ENCODE results near the gene PHF14. TPM values are rescaled to one million over a fixed set of nuclear protein-coding genes. Genes with fewer than 3 reads are reported as not detected.
A peak's percentile ranks its signal among the peaks of the same experiment; 100 is the strongest.
"Not testable (repeated sequence)": the region's sequence is repeated elsewhere in the genome, so short reads cannot be mapped to it uniquely, and the experiment has no call there.

Gene PHF14, protein sequence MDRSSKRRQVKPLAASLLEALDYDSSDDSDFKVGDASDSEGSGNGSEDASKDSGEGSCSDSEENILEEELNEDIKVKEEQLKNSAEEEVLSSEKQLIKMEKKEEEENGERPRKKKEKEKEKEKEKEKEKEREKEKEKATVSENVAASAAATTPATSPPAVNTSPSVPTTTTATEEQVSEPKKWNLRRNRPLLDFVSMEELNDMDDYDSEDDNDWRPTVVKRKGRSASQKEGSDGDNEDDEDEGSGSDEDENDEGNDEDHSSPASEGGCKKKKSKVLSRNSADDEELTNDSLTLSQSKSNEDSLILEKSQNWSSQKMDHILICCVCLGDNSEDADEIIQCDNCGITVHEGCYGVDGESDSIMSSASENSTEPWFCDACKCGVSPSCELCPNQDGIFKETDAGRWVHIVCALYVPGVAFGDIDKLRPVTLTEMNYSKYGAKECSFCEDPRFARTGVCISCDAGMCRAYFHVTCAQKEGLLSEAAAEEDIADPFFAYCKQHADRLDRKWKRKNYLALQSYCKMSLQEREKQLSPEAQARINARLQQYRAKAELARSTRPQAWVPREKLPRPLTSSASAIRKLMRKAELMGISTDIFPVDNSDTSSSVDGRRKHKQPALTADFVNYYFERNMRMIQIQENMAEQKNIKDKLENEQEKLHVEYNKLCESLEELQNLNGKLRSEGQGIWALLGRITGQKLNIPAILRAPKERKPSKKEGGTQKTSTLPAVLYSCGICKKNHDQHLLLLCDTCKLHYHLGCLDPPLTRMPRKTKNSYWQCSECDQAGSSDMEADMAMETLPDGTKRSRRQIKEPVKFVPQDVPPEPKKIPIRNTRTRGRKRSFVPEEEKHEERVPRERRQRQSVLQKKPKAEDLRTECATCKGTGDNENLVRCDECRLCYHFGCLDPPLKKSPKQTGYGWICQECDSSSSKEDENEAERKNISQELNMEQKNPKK
- 36.2 and 48.6 TPM in 2 replicates for total RNA-seq

DNA sequence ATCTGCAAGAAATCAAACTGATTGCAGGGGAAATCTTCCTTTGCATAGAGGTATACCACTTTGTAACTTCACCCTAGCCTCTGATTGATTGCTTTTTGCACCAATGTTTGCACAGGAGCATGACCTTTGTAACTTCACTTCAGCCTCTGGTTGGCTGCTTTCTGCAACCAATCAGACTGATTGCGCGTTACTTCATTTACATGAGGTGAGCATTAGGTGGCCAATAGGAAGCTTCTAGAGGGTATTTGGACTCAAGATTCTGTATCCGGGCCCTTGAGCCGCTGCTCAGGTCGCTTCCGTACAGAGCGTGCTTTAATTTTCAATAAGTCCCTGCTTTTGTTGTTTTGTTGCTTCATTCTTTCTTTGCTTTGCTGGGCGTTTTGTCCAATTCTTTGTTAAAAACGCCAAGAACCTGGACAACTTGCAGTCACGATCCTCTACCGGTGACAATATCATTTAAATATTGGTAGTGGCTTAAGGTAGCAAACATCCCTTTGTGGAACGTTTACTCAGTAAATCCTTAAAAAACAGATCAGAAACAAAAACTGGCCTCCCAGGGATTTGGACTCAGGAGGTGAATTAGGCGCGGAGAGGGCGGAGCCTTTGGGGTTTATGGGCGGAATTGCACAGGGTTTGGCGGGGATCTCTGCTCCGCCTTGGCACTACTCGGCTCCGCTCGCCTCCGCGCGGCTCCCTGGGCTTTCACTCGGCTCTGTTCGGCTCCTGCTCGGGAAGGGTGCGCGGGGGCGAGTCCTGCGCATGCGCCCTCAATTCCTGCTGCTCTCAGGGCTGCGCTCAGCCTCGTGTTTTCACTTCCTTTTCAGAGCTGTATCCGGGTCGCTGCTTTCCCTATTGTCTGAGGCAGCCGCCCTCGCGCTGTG is at the start of gene PHF14:
PHF14 (plus strand) TSS at position 812 of the 881 bp plus-strand sequence. CDS start 452 bp downstream, outside the sequence.
- peak; percentile 75 for DNase-seq (ENCODE audit: extremely low read depth, low read depth, low spot score)

DNA sequence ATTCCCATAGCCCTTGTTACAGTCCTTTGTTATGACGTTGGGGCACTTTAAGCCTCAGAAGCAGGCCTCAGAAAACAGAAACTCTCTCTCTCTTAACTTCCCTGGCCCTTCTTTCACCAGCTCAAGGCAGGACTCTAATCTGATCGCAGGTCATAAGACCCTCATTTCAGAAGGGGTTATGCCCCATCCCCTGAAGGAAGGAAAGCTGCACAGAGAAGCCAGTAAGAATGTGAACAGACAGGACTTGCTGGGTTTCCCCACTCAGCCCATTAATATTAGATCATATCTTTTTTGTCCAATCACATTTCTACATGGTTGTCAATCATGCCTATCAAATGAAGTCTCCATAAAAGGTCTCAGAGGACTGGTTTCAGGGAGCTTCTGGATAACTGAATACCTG is 49.3 kb upstream of the PHF14 start:
- DNase-seq (ENCODE audit: extremely low read depth, low read depth, low spot score), result no peak

DNA sequence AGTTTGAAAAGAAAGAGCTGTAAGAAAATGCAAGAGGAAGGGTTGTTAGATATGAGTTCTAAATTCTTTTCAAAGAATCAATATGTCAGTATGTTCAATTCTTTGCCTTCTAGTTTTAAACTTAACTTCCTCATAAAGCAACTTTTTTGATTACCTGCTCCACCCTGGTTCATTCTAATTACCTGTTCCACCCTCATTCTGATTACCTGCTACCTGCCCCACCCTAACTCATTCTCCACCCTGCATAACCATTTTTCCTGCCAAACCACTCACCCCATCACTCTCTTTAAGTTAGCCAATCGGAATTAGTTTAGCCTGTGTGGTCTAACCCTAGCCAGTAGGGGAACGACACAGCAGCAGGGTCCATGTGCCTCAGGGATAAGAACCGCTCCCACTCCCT is 45.5 kb upstream of the PHF14 start:
- not testable (repeated sequence) for DNase-seq (ENCODE audit: extremely low read depth, low read depth, low spot score)

DNA sequence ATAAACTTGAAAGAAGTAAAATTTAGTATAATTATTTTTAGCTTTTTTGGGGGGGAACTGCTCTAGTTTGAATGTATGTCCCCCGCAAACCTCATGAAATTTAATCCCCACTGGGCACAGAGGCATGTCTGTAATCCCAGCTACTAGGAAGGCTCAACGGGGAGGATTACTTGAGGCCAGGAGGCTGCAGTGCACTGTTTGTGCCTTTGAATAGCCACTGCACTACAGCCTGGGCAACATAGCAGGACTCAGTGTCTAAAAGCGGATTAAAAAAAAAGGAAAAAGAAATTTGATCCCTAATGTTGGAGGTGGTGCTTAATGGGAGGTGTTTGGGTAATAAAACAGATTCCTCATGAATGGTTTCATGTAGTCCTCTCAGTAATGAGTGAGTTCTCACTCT is 43.1 kb upstream of the PHF14 start:
- DNase-seq (ENCODE audit: extremely low read depth, low read depth, low spot score), result no peak

DNA sequence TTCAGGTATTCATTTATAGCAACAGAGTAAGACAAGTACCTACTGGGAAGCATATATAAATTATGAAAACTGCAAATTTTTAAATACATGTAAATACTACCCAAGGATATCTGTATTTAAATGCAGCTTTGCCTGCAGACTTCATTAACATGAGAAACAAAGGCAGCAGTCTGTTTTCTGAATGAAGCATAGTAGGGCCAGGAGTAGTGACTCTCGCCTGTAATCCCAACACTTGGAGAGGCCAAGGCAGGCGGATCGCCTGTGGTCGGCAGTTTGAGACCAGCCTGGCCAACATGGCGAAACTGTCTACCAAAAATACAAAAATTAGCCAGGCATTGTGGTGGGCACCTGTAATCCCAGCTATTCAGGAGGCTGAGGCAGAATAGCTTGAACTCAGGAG is 42.5 kb upstream of the PHF14 start:
- no peak for DNase-seq (ENCODE audit: extremely low read depth, low read depth, low spot score)

DNA sequence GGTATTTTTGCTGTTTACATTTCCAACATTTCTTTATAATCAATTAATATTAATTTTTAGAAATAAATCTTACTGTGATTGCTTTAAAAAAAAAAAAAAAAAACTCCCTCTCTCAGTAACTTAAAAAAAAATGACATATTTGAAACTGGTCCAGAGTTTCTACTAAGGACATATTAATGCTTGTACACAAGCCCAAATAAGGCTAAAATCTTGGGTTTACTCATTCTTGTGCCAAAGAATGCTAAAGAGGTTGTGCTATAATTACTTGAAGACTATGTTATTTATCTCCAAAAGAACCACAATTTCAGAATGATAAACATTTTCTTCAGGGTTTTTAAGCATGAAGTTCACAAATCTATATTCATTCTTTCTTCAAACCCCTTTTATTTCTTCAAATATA is 39.4 kb upstream of the PHF14 start:
- DNase-seq (ENCODE audit: extremely low read depth, low read depth, low spot score), result no peak

DNA sequence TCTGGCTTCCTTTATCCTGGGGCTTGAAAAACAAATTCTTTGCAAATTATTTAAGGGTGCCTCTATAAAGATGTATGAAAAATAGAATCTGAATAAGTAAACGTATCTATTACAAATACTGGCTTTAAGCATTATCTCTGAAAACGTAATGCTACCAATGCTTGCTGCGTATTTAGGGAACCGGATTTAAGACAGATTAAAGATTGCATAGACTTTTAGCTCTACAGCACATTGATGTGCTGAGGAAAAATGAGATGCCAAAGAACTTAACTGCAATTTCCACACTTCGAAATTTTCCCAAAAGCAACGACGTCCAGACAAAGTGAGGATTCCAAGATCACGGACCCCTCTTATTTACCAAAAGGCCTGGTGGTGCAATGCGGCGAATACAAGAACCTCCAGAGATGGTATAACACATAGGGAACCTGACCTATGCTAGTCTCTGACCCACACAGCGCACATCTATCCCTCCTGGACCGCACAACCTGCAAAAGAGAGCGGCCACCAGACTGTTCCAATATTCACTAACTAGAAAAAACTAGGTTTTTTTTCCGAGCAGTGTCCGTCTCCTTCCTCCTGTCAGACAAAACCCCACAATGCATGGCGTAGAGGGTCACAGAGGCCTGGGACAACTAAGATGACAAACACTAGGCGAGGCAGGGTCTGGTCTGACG is 34.3 kb upstream of the PHF14 start:
- DNase-seq (ENCODE audit: extremely low read depth, low read depth, low spot score), result no peak

DNA sequence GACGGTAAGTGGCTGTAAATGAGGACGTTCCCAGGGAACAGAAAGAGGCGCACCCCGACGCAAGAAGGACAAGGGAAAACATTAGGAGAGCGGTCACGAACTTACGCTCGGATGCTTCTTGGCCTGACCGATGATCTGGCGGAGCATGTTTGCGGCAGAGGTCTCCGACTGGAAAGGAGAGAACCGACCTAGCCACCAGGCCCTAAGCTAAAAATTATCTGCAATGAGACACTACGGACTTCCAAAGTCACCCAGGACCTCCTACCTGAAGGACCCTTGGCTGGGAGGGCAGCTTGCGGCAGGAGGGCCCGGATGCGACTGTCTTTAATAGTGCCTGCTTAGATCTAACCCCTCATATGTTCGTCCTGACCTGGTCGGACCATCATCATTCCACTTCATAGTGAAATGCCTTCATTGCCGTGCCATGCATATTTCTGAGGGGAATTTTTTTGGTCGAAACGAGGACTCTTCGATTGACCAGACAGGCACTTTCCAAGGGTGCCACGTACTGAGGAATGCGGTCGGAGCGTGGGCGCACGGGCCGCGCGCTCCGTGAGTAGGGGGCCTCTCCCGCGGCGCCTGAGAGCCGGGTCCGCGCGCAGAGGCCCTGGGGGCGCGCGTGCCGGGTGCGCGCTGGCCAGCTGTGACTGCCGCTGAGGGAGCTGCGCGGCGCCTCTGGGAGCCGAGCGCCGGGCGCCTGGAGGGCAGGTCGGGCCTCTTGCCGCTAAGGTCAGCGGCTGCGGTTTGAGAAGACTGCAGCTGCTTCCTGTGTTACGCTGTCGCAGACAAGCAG is 33.6 kb upstream of the PHF14 start:
- DNase-seq (ENCODE audit: extremely low read depth, low read depth, low spot score), result peak; percentile 86

DNA sequence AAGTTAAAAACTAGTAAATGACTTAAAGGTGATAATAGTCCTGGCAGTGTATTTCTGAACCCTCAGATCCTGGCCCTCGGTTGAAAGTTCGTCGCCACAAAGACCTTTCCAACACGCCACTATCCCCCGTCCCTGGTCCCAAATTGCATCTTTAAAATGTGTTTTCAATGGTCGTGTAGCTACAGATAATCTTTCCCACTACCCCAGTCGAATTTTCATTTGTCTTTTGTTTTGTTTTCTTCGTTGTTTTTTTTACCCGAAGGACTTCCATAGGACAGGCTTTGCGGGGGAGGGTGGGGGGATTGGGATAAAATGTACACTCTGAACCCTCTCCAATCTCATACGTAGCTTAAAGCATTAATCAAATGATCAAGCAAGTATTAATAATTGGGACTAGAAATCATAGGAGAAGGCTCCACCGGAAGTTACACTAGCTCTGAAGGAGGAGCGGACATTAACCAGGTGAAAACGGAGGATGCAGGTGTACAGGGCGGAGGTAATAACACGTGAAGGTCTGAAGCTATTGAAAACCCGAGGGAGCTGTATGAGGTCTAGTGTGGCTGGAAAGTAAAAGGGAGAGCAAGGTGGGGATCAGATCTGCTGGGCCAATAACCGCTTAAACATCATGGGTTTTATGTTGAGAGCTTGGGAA is 32.8 kb upstream of the PHF14 start:
- no peak for DNase-seq (ENCODE audit: extremely low read depth, low read depth, low spot score)

DNA sequence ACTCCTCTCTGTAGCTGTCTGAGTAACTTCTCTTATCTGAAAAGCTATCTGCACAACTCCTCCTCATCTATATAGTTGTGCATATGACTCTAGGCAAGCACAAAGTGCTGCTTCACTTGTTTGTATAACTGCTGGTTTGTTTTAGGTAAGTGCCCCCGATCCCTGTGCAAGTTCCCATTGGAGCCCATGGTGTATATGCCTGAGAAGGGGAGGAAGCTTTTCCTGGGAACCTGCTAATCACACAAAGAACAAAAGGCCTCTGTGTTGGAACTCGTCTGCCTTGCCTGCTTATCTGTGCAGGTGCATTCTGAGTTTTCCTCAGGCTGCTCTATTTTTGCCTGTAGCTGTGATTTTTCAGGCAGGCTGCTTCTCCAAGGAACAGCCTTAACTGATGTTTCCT is 23.2 kb upstream of the PHF14 start:
- no peak for DNase-seq (ENCODE audit: extremely low read depth, low read depth, low spot score)

DNA sequence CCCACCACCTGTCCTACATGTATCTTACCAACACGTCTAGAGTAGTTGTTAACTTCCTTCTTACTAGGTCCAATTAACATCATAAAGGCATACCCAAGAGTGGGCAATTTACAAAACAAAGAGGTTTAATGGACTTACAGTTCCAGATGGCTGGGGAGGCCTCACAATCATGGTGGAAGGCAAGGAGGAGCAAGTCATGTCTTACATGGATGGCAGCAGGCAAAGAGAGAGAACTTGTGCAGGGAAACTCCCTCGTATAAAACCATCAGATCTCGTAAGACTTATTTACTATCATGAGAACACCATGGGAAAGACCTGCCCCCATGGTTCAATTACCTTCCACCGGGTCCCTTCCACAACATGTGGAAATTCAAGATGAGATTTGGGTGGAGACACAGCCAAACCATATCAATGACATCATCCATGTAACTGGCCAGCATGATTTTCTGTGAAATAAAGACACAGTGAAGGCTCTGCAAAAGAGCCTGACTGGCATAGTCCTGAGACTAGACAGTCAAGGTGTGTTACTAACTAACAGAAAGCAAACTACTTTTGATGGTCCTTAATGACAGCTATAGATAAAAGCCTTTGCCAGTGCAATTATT is 22.6 kb upstream of the PHF14 start:
- not testable (repeated sequence) for DNase-seq (ENCODE audit: extremely low read depth, low read depth, low spot score)

DNA sequence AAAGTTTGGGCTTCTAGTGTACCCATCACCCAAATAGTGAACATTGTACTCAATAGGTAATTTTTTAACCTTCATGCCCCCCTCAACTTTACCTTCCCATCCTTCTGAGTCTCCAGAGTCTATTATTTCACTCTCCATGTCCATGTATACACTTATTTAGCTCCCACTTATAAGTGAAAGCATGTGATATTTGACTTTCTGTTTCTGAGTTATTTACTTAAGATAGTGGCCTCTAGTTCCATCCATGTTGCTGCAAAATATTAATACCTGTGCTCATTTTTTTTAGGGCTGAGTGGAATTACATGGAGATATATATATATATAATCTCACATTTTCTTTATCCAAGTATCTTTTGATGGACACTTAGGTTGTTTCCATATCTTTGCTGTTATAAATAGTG is 21.1 kb upstream of the PHF14 start:
- DNase-seq (ENCODE audit: extremely low read depth, low read depth, low spot score), result no peak

DNA sequence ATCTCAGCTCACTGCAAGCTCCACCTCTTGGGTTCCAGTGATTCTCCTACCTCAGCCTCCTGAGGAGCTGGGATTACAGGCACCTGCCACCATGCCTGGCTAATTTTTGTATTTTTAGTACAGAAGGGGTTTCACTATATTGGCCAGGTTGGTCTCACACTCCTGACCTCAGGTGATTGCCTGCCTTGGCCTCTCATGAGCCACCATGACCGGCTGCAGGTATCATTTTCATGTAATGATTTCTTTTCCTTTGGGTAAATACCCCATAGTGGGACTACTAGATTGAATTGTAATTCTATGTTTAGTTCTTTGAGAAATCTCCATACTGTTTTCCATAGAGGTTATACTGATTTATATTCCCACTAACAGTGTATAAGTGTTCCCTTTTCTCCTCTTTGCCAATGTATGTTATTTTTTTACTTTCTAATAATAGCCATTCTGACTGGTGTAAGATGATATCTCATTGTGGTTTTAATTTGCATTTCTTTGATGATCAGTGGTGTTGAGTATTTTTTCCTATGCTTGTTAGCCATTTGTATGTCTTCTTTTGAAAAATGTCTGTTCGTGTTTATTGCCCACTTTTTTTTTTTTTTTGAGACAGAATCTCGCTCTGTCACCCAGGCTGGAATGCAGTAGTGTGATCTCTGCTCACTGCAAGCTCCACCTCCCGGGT is 20.5 kb upstream of the PHF14 start:
- not testable (repeated sequence) for DNase-seq (ENCODE audit: extremely low read depth, low read depth, low spot score)

DNA sequence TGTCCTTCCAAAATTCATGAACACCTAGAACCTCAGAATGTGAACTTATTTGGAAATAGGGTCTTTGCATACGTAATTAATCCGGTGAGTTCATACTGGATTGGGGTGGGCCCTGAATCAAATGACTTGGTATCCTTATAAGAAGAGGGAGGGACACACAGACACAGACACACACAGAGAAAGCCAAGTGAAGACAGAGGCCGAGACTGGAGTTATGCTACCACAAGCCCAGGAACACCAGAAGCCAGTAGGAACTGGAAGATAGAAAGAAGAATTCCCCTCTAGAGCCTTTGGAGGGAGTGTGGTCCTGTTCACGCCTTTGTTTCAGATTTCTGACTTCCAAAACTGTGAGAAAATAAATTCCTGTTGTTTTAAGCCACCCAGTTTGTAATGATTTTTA is 17.1 kb upstream of the PHF14 start:
- no peak for DNase-seq (ENCODE audit: extremely low read depth, low read depth, low spot score)

DNA sequence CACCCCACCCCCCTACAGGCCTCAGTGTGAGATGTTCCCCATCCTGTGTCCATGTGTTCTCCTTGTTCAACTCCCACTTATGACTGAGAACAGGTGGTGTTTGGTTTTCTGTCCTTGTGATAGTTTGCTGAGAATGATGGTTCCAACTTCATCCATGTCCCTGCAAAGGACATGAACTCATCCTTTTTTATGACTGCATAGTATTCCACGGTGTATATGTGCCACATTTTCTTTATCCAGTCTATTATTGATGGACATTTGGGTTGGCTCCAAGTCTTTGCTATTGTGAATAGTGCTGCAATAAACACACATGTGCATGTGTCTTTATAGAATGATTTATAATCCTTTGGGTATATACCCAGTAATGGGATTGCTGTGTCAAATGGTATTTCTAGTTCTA is 13.4 kb upstream of the PHF14 start:
- not testable (repeated sequence) for DNase-seq (ENCODE audit: extremely low read depth, low read depth, low spot score)

DNA sequence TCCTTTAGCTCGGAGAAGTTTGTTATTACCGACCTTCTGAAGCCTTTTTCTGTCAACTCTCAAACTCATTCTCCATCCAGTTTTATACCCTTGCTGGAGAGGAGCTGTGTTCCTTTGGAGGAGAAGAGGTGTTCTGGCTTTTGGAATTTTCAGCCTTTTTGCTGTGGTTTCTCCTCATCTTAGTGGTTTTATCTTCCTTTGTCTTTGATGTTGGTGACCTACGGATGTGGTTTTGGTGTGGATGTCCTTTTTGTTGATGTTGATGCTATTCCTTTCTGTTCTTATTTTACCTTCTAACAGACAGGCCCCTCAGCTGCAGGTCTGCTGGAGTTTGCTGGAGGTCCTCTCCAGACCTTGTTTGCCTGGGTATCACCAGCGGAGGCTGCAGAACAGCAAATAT is 8.7 kb upstream of the PHF14 start:
- DNase-seq (ENCODE audit: extremely low read depth, low read depth, low spot score), result not testable (repeated sequence)

DNA sequence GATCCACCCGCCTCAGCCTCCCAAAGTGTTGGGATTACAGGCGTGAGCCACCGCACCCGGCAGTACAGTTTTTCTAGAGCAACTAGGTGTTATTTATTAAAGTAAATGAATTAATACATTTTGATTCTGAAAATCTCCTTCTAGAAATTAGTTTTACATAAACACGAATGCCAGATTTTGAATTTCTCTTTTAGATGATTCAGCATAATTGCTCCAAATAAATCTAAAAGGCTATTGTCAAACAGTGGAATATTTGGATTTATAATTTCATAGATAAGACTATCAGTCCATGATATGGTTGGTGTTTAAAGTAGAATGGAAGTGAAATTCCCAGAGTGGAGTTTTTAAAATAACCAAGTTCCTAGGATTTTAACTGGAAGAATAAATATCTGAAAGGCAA is 1.5 kb upstream of the PHF14 start:
- no peak for DNase-seq (ENCODE audit: extremely low read depth, low read depth, low spot score)
